H4 (cell line): ENCODE data around the gene AP2B1. TPM values are rescaled to one million over a fixed set of nuclear protein-coding genes. Genes with fewer than 3 reads are reported as not detected.

ENCODE experiments used
- DNase-seq: peaks from one replicate; pipeline ENCODE4 v3.0.0-alpha.2; 2015; ENCODE audit warnings: low spot score
- total RNA-seq: library from RNA; depleted of rRNA; stranded (reverse); fragments of >200 nt; shearing (Covaris generic); gene quantifications from 2 replicates; pipeline ENCODE4 v1.2.3, GENCODE V29; 2014

The AP2B1 gene
- total RNA-seq, 1 experiment from 2014 or later = 57.2 TPM

DNA sequence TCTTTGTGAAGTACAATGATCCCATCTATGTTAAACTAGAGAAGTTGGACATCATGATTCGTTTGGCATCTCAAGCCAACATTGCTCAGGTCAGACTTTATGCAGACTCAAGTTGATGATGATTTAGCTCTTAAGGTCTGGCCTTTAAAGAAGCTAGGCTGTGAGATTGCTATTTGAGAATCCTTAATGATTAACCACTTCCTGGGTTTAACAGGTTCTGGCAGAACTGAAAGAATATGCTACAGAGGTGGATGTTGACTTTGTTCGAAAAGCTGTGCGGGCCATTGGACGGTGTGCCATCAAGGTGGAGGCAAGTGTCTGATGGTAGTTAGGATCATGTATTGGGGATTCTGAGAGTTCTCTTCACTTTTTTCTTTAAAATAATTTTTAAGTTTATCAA lies 40.3 kb downstream of the AP2B1 start:
- no peak for DNase-seq

DNA sequence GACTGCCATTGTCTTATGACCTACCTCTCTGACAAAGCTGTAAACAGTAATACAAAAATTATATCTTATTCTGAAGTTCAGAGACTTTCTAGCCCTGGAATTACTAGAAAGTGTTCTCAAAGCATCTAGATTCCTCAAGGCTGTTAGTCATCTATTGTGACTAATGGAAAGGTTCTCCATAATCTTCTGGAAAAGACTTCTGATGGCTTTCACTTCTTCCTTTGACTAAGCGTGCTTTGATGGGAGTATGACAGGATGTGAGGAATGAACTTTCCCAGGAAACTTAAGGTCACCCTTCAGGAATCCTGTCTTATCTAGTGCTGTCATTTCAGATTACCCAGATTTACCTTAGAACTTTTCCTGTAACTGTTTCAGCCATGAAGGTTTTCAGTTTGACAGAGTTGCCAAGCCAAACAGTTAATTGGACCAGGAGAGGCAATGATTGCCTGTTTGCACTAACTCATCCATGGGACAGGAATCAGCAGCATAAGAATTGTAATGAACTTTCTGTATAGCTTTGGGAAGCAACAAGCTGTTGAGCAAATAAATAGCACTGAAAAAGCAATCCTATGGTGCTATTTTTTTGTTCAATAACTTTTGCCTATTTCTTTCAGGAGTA lies 43.5 kb downstream of the AP2B1 start:
- DNase-seq = no peak

DNA sequence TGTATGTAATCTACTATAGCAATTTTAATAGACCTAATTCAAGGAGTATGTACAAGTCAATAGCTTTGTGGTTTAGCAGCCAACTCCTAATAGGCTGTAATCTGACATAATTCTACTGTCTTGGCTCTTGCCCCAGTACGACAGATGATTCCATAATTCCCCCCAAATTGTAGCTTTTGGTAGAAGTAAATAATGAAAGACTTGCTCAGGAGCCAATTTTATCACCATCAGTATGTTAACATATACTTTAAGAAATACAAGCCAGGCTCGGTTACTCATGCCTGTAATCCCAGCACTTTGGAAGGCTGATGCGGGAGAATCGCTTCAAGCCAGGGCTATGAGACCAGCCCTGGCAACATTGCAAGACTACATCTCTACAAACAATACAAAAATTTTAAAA lies 53.9 kb downstream of the AP2B1 start:
- DNase-seq = no peak

DNA sequence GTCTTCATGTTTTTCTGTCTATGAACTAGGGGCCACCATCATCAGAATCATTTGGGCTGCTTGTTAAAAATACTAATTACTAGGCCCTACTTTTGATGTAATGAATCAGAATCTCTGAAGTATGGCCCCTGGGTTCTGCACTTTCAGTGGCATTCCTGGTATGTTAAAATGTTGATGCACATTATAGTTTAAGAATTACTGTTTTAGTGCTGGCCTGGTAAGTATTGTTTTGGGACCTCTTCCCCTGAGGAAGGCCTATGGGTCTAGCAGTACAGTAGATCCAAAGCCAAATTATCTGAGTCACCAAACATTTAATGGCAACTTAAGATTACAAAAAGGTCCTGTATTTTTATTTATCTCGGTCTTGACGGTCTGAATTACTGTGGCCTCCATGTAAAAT lies 58.8 kb downstream of the AP2B1 start:
- DNase-seq = no peak

DNA sequence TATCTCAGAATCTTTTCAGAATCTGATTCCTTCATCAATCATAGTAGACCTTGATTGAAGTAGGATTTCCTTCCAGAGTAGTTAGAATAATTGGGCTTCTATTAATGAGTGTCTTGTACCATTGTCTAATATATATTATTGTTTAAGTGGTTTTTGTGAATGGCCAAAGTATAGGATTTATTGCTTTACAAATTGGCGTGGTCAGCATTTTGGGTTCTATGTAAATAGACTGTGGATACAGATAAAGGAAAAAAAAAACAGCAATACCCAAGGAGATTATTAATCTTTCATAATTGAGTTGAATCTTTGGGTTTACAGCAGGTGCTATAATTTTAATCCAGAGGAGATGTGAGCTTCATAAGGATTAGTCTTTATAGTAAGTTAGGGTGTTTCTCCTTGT lies 64.3 kb downstream of the AP2B1 start:
- DNase-seq = no peak

DNA sequence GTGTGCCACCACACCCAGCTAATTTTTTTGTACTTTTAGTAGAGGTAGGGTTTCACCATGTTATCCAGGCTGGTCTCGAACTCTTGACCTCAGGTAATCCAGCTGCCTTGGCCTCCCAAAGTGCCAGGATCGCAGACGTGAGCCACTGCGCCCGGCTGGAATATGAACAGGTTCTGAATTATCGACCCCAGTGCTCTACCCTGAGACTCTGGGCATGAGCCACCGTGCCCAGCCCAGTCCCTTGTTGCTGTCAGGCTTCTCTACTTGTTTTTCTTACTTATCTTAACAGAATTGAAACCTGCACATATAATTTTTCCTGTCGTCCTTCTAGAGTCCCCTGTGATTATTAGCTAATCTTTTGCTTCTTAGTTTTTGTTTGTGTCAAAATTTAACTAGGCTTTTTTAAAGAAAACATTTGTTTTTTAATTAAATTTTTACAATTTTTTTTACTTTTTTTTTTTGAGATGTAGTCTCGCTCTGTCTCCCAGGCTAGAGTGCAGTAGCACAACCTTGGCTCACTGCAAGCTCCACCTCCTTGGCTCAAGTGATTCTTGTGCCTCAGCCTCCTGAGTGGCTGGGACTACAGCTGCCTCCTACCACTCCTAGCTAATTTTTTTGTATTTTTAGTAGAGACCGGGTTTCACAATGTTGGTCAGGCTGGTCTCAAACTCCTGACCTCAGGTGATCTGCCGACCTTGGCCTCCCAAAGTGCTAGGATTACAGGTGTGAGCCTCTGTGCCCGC lies 66.7 kb downstream of the AP2B1 start:
- no peak for DNase-seq

DNA sequence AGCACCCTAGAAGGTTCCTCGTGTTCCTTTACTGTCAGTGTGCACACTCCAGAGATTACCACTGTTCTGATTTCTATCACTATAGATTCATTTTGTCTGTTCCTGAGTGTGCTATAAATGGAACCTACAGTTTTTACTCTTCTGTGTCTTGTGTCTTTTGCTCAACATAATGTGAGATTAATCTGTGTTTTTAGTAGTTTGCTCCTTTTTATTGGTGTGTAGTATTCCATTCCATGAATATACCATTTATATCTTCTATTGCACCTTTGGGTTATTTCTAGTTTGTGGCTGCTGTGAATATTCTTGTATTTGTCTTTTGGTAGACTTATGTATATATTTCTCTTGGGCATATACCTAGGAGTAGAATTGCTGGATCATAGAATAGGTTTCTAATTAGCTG lies 68.2 kb downstream of the AP2B1 start:
- DNase-seq = no peak

DNA sequence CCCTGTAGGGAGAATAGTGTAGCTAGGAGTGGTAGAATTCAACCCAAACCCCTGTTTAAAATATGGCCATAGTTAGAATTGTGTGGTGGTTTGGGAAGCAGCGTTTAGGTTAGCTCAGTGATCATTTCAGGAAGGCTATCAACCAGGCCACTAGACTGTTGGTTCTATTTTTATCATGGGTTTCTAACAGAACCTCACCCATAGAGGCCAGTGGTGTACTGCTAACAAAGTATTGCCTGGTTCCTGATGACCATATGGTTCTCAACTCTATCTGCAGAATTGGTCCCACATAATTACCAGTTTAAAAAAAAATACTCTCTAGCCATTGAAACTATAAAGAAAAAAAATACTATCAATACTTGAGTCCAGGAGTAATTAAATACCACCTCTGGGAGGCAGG lies 73.8 kb downstream of the AP2B1 start:
- no peak for DNase-seq

DNA sequence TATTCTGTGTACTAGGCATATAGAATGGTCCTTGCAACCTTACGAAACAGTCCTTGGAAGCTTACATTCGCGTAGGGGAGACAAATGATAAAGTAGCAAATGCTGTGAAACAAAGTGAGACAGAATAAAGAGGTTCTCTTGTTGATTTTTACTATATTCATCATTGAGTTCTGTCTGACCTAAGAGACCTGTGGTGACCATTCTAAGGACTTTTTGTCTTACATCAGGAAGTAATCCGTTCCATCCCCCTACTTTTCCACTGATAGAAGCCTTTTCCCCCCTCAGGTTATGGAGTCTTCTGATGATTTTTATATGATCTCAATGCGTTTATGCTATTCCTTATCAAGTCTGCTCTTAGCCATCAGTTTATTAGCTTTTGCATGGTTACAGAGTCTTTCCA lies 77.6 kb downstream of the AP2B1 start:
- no peak for DNase-seq

DNA sequence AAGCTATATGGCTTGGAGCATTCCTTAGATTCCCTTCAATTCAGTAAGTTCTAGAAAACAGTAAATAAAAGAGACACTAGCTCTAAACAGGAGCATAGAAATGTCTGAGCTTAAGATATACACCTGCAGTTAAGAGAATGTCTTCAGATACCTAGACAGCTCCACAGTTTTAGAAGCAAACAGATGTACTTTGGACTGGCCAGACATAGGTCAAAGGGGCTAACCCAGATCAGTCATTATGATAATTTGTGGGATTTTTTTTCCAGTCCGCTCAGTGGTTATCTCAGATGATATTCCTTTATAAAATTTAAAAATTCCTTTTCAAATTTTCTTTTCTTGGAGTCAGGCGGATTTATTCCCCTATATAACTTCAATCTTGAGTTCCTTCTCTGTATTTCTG lies 78.5 kb downstream of the AP2B1 start:
- no peak for DNase-seq

DNA sequence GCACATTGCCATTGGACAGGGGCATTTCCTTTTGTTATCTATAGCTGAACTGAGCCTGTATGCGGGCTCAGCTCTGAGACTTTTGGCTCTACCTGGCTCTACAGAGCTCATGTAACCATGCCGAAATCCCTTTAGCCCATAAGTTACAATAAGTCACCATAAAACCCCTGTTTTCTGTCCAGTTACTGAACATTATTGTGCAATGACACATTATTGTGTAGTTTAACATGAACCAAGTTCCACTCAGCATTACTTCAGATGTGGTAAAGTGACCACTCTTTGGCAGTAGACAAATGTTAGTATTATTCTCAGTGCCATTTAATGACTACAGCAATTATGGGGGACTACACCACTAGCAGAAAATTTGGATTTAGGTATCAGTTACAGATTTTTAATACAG lies 78.9 kb downstream of the AP2B1 start:
- no peak for DNase-seq

DNA sequence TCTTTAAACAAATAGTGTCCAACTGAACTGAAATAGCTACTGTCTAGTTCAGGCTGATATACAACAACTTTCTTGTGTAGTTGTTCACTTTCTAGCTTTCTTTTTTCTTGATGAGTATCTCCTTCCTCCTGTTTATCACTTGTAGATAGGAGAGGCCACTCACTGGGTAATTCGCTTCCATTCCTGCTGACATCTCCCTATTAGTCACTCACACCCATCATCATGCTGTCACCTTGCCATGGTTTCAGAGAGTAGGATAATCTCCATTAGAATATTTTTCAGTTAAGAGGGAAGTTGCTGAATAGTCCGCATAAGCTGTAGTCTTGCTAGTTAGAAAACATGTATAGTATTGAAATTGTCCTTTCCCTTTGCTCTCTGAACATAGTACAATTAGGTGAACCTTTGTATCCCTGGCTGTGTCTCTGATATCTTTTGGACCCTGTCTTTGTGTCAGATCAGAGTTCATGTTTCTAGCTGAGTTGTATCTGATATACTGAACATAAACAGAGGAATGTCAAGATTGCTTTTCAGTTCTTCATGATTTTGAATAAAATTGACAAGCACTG lies 79.9 kb downstream of the AP2B1 start:
- no peak for DNase-seq

DNA sequence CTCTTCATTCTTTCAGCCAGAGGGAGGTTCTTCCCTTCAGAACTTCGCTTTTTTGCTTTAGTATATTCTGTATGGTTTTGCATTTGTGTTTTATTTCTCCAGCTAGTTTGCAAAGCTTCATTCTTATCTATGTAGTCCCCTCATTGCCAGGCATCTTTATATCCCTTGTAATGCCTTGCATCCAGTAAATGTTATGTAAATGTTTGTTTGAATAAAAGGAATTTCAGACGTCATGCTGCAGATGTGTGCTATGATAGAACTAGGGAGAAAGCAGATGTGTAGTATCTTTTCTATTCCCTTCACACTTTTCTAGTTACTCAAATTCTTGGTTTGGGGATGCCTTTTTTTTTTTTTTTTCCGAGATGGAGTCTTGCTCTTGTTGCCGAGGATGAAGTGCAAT lies 81.7 kb downstream of the AP2B1 start:
- DNase-seq = no peak

DNA sequence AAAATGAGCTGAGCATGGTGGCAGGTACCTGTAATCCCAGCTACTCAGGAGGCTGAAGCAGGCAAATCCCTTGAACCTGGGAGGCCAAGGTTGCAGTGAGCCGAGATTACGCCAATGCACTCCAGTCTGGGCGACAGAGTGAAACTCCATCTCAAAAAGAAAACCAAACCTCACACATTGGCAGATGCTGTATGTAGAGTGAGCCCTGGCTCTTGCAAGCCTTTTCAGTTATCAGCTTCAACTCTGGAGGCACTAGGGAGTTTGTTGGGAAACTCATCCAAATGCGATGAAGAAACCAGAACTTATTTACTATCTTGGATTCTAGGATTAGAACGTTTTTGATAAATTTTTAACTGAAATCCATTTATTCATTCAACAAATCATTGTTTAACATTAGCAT lies 87.4 kb downstream of the AP2B1 start:
- no peak for DNase-seq

DNA sequence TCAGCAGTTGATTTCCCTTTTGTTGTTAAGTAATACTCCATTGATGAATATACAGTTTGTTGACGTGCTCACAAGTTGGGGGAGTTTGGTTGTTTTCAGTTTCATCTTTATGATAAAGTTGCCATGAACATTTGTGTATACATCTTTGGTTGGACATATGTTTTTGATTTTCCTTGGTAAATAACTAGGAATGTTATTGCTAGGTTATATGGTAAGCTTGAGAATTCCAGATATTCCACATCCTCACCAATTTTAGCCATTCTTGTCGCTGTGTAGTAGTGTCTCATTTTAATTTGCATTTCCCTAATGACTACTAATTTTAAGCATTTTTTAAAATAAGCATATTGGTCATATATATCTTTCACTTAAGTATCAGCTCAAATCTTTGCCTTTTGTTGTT lies 89.3 kb downstream of the AP2B1 start:
- DNase-seq = no peak

DNA sequence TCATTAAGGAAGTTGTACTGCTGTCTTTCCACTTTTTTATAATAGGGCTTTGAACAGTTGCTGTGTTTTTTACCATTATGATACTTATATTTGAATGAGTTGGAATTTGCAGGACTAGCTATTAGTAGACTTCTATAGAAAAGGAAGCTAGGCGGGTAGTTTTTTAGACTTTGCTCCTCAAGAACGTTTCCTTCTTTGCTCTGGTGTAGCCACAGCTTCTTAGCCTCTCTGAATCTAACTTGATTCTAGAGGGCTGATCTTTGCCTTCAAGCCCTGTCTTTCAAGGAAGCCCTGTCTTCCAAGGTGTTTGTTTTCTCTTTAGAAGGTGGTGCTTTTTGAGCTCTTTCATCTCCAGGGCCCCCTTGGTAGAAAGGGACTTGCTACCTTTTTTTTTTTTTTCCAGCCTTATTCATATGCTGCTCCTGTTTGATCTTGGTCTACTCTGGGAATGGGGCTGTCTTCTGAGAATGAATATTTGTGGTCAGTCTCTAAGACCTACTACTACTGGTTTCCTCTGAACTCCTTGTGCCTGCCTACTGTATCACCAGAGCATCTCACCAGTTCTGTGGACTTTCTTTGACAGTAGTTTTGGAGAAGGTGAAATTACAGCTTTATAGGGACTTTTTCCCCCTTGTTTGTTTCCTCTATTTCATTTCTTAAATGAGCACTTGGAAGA lies 92.0 kb downstream of the AP2B1 start:
- DNase-seq = no peak

DNA sequence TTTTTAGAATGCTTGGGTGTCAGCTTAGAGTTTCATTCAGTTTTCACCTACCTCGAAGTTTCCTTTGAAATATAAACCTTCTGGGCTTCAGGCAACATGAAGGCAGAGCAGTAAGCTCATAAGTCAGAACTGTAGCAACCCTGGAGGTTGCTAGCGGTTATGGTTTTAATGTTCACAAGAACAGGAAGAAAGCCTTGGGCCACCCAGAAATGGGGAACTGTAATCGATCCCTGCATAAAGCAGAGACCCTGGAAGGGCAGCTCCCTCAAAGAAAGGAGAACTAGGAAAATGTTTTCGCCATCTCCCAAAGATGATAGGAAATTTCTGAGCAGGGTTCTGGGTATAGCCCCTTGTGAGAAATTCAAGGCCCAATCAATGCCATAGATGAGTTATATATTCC lies 96.5 kb downstream of the AP2B1 start:
- no peak for DNase-seq

DNA sequence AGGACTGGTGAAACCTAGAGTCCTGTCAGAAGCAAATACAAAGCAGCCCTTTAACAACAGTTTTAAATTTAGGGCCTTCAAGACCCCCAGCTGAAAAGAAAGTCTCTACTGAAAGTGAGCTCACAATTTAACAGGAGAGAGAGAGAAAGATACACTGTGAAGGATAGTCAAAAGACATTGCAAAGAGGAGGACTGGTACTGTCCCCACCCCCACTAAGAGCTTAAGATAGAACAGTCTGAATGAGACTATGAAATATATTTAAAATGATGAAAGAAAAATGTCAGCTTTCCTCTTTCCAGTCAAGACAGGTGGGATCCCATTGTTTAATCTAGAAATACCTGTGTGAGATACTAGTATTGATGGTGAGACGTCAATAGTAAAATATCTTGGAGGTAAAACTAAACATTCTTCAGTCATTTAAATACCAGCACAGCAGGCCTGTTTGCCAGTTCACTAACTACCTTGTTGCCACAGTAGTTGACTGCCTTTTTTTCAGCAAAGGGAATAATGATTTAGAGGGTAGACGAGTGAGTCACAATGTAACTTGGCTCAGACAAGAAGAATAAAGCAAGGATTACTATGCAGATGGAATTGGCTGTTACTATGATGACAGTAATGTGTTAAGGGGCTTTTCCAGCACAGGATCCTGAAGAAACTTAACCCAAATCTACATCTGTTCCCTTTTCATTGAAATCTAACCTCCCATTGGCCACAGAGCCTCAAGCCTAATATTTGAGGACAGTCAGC lies 97.1 kb downstream of the AP2B1 start:
- no peak for DNase-seq

DNA sequence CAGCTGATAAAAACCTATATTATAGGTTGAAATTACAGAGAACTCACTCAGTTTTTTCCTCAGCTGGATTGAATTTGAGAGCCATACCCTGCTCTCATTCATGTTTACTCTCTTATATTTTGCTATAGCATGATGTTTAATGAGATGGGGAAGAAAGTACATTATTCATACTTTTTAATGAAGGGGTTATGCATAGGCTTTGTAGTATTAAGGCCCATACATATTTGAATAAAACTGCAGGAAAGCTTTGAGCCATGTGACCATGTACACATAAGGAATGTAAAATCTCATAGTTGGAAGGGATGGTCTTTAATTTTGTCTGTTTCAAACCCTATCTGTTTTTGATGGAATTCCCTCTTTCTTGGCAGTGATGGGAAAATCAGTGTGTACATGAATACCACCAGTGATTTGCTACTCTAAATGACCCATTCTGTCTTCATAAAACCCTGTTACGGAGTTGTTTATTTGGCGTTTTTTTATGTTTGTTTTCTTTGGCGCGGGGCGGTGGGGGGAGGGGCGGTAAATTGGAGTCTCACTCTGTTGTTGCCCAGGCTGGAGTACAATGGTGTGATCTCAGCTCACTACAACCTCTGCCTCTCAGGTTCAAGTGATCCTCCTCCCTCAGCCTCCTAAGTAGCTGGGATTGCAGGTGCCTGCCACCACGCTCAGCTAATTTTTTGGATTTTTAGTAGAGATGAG lies 105.5 kb downstream of the AP2B1 start:
- DNase-seq = no peak

DNA sequence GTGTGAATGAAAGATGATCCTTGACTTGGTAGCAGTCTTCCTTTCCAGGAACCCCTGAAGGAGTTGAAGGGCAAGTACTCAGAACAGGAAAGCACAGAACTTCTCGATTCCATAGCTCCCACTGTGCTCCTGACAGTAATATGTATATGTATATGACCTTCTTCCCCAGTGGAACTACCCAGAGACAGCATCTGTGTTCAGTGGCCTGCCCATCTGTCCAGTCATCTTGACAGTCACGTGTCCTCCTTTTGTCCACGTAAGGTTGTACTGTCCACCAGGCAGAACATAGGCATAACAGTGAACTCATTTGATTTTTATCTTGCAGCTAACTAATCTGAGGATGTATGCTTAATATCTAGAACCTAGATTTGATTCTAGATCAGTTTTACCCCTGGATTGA lies 106.5 kb downstream of the AP2B1 start:
- no peak for DNase-seq

DNA sequence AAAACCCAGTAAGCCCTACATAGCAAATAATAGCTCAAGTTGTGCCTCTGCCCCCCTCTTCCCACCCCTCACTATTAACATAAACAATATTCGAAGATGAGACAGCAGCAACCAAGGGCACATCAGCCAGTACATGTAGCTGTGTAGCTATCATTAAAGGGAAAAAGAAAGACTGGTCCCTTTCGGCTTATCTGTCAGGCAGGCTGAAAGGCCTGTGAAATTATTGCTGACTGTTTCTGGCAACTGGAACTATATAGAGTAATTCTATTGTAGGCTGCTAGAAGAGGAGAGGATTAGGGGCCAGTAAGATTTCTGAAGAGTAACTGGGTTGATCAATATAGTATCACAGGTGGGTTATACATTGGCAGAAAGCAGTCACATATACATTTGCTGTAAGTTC lies 107.8 kb downstream of the AP2B1 start:
- no peak for DNase-seq

DNA sequence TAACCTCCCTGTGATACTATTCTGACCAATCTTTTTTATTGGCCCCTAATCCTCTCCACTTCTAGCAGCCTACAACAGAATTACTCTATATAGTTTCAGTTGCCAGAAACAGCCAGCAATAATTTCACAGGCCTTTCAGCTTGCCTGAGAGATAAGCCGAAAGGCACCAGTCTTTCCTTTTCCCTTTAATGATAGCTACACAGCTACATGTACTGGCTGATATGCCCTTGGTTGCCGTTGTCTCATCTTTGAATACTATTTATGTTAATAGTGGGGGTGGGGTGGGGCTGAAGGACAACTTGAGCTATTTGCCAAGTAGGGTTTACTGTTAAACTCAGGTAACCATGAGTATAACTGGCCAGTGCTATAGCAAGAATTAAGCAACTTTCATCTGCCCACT lies 108.5 kb downstream of the AP2B1 start:
- DNase-seq = no peak
